Measurements from ENCODE around the gene MAP4K4. TPM values are rescaled to one million over a fixed set of nuclear protein-coding genes. Genes with fewer than 3 reads are reported as not detected.

MAP4K4 gene
- total RNA-seq, 1 donor from 2014 or later: 175 TPM

DNA sequence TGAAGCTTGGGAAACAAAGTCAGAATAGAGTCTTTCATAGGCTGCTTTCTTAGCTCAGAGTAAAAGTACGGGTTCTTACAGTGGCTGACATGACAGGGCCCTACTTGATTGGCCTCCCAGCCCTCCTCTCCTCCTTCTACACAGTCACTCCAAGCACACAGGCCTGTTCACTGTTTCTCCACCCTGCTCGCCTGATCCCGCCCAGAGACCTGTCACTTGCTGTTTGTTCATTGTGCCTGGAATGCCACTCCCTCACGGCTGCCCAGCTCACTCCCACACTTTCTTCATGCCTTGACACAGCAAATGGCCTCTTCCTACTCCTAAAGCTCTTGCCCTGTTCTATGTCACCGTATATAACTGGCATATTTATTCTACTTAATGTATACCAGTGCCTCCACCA, 104.8 kb downstream of the MAP4K4 start:
- H3K36me3 Mint-ChIP-seq: no peaks in the 10 kb centered on the region

DNA sequence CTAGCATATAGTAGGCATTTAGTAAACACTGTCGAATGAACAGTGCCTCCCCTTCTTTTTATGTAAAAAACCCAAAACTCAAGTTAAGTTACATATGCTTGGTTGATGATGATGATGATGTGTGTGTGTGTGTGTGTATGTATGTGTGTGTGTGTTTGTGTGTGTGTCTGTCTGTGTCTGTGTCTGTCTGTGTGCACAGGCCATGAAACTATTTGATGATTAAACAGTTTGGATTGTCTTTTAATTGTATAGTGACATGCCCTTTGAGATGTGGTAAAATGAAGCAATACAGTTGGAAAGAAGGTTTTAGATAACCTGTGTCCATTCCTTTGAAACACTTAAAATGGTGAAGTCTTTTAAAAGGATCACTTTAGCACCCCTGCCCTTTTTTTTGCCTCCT, 105.6 kb downstream of the MAP4K4 start:
- Mint-ChIP-seq H3K27me3 (ENCODE audit: low read depth) (no peaks in the 10 kb centered on the region), H3K4me1 (peaks cover 61% of the 10 kb centered on the region), H3K4me3 (no peak overlapping the region), H3K27ac (peak overlapping the region; percentile 72), H3K9me3 (no peaks in the 10 kb centered on the region), H3K36me3 (no peaks in the 10 kb centered on the region)
- DNase-seq (ENCODE audit: low spot score in 2 of 2, unreplicated experiment in 2 of 2): no peak
- TF ChIP-seq, protein P1, sequence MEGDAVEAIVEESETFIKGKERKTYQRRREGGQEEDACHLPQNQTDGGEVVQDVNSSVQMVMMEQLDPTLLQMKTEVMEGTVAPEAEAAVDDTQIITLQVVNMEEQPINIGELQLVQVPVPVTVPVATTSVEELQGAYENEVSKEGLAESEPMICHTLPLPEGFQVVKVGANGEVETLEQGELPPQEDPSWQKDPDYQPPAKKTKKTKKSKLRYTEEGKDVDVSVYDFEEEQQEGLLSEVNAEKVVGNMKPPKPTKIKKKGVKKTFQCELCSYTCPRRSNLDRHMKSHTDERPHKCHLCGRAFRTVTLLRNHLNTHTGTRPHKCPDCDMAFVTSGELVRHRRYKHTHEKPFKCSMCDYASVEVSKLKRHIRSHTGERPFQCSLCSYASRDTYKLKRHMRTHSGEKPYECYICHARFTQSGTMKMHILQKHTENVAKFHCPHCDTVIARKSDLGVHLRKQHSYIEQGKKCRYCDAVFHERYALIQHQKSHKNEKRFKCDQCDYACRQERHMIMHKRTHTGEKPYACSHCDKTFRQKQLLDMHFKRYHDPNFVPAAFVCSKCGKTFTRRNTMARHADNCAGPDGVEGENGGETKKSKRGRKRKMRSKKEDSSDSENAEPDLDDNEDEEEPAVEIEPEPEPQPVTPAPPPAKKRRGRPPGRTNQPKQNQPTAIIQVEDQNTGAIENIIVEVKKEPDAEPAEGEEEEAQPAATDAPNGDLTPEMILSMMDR (IDR thresholded peaks at IDR 0.05; ENCODE audit: unreplicated experiment): no peak

More for the DNA sequence above, 104.8 kb downstream of the MAP4K4 start:
- no peak for DNase-seq (ENCODE audit: low spot score in 2 of 2, unreplicated experiment in 2 of 2)
- H3K27me3 Mint-ChIP-seq (ENCODE audit: low read depth): no peaks in the 10 kb centered on the region
- H3K9me3 Mint-ChIP-seq: no peaks in the 10 kb centered on the region
- peak overlapping the region; percentile 20 for H3K27ac Mint-ChIP-seq
- H3K4me3 Mint-ChIP-seq: no peak overlapping the region
- TF ChIP-seq, protein P1 (IDR thresholded peaks at IDR 0.05; ENCODE audit: unreplicated experiment): no peak
- peaks cover 55% of the 10 kb centered on the region for H3K4me1 Mint-ChIP-seq

- Mint-ChIP-seq H3K27ac (peak overlapping the region; percentile 72), H3K9me3 (no peaks in the 10 kb centered on the region), H3K27me3 (ENCODE audit: low read depth) (no peaks in the 10 kb centered on the region), H3K36me3 (no peaks in the 10 kb centered on the region), H3K4me1 (peaks cover 69% of the 10 kb centered on the region), H3K4me3 (no peak overlapping the region)
- TF ChIP-seq, protein P1 (IDR thresholded peaks at IDR 0.05; ENCODE audit: unreplicated experiment): no peak
- DNase-seq (ENCODE audit: low spot score in 2 of 2, unreplicated experiment in 2 of 2): no peak
Observed at GRCh38 chr2:101803945-101804696, 106.6 kb downstream of the MAP4K4 start.

DNA sequence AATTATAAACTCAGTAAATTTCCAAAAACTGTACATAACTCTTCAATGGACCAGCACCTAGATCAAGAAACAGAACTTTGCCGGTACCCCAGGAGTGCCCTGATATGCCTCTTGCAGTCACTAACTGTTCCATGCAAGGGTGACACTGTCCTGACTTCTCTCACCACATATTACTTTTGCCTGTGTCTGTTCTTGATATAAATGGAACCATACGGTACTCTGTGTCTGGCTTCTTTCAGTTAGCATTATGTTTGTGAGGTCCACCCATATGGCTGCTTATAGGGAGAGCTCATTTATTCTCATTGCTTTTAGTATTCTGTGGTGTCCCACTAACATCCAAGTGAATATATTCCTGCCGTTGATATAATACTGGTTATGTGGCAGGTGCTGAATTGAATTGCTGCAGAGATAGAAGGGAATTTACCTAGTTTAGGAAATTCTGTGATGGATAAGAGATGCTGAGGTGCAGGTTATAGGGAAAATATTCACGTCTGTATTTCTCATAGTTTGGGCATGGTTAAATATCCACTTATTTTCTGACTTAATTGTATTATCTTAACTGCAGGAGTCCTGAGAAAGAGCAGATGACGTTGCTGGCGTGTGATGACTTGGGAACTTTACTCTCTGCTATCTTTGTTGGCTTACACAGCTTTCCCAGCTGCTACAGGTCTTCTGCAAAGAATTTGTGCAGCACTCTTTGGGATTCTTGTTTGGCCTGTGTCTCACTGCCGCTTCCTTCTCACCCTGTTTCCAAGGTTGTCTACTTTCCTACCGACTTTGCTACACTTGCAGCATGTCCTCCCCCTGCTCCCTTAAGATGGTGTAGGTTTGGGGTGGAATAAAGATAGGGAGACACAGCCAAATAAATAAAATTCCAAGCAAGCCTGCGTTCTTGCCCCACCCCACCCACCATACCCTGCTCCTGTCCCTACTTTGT, 107.9 kb downstream of the MAP4K4 start:
- Mint-ChIP-seq H3K9me3 (no peaks in the 10 kb centered on the region), H3K36me3 (no peaks in the 10 kb centered on the region), H3K4me3 (peak overlapping the region; percentile 6), H3K4me1 (peaks cover 77% of the 10 kb centered on the region), H3K27ac (peak overlapping the region; percentile 97), H3K27me3 (ENCODE audit: low read depth) (no peaks in the 10 kb centered on the region)
- TF ChIP-seq, protein P1 (IDR thresholded peaks at IDR 0.05; ENCODE audit: unreplicated experiment): no peak
- DNase-seq (ENCODE audit: low spot score in 2 of 2, unreplicated experiment in 2 of 2): no peak

DNA sequence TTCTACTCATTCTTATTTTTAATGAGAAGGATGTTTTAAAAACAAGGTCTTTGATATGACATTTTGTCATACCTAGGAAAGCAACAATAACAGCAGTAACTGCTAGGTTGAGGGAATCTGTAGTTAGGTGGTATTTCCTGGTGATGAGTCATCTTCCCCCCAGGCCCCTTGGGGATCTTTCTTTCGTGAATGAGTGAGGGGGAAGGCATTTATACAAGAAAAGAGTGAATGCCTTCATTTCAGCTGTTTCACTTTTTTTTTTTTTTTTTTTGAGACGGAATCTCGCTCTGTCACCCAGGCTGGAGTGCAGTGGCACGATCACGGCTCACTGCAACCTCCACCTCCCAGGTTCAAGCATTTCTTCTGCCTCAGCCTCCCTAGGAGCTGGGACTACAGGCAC, 108.6 kb downstream of the MAP4K4 start:
- no peaks in the 10 kb centered on the region for H3K36me3 Mint-ChIP-seq
- no peak overlapping the region for H3K4me3 Mint-ChIP-seq
- no peak for DNase-seq (ENCODE audit: low spot score in 2 of 2, unreplicated experiment in 2 of 2)
- no peaks in the 10 kb centered on the region for H3K9me3 Mint-ChIP-seq
- no peaks in the 10 kb centered on the region for H3K27me3 Mint-ChIP-seq (ENCODE audit: low read depth)
- peaks cover 78% of the 10 kb centered on the region for H3K4me1 Mint-ChIP-seq
- H3K27ac Mint-ChIP-seq: peak overlapping the region; percentile 97
- TF ChIP-seq, protein P1 (IDR thresholded peaks at IDR 0.05; ENCODE audit: unreplicated experiment): no peak

All from mesothelial cell of epicardium (in vitro differentiated cells).